ENCODE data around the gene RNASEH2C.
A peak's percentile ranks its signal among the peaks of the same experiment; 100 is the strongest.
"Not testable (repeated sequence)": the region's sequence is repeated elsewhere in the genome, so short reads cannot be mapped to it uniquely, and the experiment has no call there.

Gene RNASEH2C

DNA sequence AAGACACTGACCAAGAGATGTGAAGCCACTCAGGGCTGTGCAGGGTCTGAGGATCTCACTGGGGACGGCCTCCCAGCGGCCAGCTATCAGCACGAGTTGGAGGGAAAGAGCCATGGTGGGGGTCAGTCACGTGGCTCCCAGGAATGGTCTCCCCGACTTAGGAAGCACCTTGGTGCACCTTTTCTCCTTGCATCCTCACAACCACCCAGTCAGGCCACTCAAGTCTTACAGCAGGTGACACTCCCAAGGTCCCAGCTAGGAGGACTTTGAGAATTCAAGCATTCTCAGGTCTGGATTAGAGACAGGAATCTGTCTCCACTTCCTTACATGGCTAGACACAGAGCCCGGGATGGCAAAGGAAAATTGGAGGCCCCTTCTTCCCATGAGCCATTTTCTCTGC is 2.7 kb downstream of the RNASEH2C start:
- DNase-seq = no peak

- no peak for DNase-seq
These were observed 3.7 kb downstream of the RNASEH2C start for GRCh38 chr11:65716774-65717405.

- DNase-seq = no peak
These were observed 4.3 kb downstream of the RNASEH2C start for GRCh38 chr11:65716302-65716701.

- no peak for DNase-seq
These were observed 6.2 kb downstream of the RNASEH2C start for GRCh38 chr11:65714433-65714832.

- no peak for DNase-seq
These were observed 7.2 kb downstream of the RNASEH2C start for GRCh38 chr11:65713212-65713969.

- DNase-seq = no peak
These were observed 7.9 kb downstream of the RNASEH2C start for GRCh38 chr11:65712633-65713076.

- DNase-seq = peak; percentile 72 to 100 (median 98)
These were observed 8.6 kb downstream of the RNASEH2C start, which contains the start of gene KAT5 for GRCh38 chr11:65711785-65712632. TSS of gene KAT5 (plus strand) at chr11:65712252. CDS start at chr11:65712268, 16 bp downstream.

DNA sequence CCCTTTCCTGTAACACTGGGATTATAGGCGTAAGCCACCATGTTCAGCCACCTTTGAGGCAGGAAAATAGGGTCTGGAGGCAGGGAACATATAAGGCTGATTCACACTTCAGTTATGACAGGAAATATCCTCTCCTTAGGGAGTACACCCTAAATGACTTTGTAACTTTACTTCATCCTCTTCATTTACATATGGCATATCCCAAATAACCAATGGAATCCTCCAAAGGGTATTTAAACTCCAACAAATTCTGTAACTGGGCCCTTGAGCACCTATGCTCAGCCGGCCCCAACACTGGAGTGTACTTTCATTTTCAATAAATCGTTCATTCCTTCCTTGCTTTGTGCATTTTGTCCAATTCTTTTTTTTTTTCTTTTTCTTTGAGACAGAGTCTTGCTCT is 10.2 kb downstream of the RNASEH2C start:
- DNase-seq = no peak

GRCh38 chr11:65709661-65710060 is 10.9 kb downstream of the RNASEH2C start:
- no peak for DNase-seq

GRCh38 chr11:65708451-65708850 is 12.1 kb downstream of the RNASEH2C start:
- no peak for DNase-seq

DNA sequence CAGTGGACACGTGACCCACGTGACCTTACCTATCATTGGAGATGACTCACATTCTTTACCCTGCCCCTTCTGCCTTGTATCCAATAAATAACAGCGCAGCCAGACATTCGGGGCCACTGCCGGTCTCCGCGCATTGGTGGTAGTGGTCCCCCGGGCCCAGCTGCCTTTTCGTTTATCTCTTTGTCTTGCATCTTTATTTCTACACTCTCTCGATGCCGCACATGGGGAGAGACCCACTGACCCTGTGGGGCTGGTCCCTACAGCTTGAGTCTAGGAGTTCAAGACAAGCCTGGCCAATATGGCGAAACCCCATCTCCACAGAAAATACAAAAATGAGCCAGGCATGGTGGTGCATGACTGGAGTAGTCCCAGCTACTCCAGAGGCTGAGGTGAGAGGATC is 13.6 kb downstream of the RNASEH2C start:
- DNase-seq = not testable (repeated sequence)

DNA sequence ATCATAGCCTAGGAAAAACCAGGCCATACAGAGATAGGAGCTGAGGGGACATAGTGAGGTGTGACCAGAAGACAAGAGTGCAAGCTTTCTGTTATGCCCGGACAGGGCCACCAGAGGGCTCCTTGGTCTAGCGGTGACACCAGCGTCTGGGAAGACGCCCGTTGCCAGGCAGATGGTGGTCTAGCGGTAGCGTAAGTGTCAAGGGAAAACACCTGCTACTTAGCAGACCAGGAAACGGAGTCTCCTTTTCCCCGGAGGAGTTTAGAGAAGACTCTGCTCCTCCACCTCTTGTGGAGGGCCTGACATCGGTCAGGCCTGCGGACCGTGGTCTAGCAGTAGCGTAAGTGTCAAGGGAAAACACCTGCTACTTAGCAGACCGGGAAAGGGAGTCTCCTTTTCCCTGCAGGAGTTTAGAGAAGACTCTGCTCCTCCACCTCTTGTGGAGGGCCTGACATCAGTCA is 14.3 kb downstream of the RNASEH2C start:
- DNase-seq = peak in 38 of 58 donors; percentile 2 to 76 (median 48)

DNA sequence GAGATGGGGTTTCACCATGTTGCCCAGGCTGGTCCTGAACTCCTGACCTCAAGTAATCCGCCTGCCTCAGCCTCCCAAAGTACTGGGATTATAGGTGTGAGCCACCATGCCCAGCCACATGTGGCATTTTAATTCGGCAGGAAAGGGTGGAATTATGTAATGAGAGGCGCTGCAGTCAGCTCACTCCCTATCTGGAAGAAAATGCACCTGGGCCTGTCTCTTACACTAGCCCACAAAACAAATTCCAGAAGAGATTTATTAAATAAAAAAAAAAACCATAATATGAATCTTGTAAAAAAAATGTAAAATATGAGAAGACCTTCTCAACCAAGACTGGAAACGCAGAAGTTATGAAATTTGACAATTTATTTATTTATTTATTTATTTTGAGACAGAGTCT is 16.8 kb downstream of the RNASEH2C start:
- no peak for DNase-seq

DNA sequence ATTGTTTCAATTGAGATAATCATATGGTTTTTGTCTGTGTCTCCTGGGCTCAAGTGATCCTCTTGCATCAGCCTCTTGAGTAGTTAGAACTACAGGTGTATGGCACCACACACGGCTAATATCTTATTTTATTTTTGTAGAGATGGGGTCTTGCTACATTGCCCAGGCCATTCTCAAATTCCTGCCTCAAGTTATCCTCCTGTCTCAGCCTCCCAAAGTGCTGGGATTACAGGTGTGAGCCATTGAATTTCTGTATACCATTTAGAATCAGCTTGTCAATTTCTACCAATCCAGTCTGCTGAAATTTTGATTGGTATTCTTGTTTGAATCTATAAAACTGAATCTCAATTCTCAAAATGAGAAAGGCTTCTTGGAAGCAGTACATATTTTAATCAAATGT is 18.9 kb downstream of the RNASEH2C start:
- no peak for DNase-seq

DNA sequence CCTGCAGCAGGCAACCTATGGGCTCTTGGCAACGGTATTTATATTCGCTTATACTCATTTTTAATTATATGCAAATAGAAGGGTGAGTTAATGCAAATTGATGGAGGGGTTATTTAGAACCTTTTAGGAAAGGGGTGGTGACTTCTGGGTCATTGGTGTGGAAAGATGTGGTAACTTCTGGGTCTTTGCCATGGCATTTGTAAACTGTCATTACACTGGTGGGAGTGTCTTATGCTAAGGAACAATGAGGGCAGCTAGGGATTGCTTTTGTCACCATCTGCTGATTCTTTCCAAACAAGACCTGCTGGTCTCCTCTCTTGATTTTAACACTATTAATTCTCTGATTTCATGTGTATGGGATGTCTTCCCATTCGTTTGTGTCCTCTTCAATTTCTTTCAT is 20.2 kb downstream of the RNASEH2C start:
- no peak for DNase-seq

- peak in 2 of 58 donors; percentile 8 to 17 for DNase-seq
These were observed 21.3 kb downstream of the RNASEH2C start for GRCh38 chr11:65699306-65699705.

- DNase-seq = peak in 4 of 58 donors; percentile 9 to 30 (median 28)
These were observed 22.4 kb downstream of the RNASEH2C start for GRCh38 chr11:65698205-65698604.

DNA sequence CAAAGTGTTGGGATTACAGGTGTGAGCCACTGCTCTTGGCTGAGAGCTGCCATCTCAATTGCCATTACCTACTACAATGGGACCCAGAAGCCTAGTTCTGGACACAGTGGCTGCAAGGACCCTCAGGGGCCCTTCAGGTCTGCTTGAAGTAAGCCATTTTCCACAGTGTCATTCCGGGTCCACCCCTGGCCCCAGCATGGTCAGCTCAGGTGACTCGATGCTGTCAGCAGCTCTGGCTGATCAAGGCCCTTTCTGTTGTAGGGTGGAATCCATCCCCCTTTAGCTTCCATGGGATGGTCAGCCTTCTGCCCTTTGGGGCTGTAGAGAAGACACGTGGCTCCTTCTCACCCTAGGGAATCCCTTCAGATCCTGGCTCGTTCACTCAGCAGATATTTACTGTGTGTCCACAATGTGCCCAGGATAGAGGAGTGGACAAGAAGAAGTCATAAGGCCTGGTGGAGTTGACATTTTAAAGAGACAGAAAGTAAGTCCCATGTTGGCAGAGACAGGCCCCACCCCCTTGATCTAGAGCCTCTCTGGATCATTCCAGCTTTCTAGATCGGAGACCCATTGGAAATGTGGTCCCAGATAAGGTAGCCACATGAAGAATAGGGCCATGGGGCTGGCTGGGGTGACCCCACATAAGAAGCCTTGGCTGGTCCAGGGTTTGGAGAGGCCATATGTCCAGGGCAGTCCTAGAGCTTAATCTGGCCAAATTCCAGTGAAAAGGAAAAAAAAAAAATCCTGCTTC is 23.6 kb downstream of the RNASEH2C start:
- no peak for DNase-seq

DNA sequence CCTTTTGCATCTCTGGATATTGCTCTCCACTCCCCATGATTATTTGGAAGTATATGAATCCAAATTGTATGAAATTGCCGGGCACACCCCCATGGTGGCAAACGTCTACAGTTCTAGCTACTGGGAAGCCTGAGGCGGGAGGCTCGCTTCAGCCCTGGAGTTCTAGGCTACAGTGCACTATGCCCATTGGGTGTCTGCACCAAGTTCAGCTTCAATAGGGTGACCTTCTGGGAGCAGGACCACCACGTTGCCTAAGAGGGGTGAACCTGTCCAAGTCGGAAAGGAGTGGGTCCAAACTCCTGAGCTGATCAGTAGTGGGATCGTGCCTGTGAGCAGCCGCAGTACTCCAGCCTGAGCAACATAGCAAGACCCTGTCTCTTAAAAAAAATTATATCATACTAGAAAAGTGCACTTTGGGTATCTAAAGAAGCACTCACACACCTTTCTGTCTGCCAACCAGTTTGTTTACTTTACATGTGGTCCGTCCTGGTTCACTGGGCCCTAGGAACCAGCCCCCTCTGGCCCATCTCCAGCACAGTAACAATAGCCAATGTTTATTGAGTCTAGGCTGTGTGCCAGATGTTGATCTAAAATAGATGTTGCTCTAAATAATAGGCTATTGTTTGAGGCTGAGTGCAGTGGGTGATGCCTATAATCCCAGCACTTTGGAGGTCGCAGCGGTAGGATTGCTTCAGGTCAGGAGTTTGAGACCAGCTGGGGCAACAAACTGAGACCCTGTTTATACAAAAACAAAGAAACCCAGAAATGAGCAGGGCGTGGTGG is 24.9 kb downstream of the RNASEH2C start:
- peak in 33 of 58 donors; percentile 6 to 81 (median 36) for DNase-seq

DNA sequence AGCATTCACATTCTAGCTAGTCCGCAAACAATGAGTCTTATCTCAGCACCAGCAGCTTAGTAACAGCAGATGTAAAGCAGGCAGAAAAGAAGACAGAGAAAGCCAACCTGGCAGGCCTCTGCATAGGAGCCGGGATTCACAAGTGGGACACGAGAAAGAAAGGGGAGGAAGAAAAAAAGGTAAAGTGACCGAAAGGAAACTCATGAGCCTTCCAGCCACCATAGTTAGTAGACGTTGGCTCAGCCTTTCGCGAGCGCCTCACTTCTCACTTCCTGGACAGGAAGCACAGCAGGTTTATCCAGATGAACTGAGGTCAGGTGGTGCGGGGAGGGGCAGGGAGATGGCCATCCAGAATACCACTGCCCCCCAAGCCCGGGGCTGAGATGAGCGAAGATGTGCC is 28.2 kb downstream of the RNASEH2C start:
- no peak for DNase-seq
